CMK (cell line): ENCODE measurements around the gene PEAK1.
"Not testable (repeated sequence)": the region's sequence is repeated elsewhere in the genome, so short reads cannot be mapped to it uniquely, and the experiment has no call there.

Experiments
- DNase-seq: peaks from one replicate; pipeline ENCODE4 v3.0.0-alpha.2; 2010; ENCODE audit warnings: low read depth

PEAK1 gene

DNA sequence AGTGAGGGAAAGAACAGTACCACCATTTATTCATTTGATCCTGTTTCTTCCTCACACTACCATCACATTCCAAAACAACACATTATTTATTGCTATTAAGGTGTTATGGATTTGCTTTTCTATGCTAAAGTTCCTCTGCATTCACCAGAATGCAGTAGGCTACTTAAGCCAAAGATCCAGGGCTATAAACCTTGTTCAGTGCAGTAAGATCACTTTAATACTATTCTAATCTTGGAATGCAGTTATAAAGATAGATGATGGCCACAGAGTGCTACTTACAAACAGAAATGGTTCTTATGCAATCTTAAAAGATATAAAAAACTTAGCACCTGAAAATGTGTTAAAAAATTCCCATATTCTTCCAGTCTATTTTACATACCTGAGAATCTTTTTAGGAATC lies 241.5 kb downstream of the PEAK1 start:
- DNase-seq: no peak

DNA sequence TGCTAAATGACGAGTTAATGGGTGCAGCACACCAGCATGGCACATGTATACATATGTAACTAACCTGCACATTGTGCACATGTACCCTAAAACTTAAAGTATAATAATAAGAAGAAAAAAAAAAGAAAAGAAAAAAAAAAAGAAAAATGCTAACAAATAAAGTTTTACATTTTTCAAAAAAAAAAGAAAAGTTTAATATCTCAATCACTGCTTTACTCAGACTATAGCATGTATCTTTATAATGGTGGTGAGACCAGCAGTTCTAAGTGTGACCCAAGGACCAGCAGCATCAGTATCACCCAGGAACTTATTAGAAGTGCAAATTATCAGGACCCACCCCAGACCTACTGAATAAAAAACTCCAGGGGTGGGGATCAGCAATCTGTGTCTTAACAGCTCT lies 243.8 kb downstream of the PEAK1 start:
- not testable (repeated sequence) for DNase-seq

DNA sequence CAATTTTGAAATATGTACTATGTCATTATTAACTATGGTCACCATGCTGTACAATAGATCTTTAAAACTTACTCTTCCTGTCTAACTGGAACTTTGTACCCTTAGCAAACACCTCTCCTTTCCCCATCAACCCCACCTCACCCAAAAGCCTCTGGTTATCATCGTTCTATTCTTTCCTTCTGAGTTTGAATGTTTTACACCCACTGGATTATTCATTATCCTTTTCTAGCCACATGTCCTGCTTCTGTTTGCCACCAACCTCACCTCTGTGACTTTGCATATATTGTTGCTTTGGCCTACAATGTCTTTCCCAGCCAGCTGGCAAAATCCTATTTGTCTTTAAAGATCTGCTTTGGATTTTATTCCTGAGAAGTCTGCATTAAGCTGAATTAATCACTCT lies 246.4 kb downstream of the PEAK1 start:
- no peak for DNase-seq

DNA sequence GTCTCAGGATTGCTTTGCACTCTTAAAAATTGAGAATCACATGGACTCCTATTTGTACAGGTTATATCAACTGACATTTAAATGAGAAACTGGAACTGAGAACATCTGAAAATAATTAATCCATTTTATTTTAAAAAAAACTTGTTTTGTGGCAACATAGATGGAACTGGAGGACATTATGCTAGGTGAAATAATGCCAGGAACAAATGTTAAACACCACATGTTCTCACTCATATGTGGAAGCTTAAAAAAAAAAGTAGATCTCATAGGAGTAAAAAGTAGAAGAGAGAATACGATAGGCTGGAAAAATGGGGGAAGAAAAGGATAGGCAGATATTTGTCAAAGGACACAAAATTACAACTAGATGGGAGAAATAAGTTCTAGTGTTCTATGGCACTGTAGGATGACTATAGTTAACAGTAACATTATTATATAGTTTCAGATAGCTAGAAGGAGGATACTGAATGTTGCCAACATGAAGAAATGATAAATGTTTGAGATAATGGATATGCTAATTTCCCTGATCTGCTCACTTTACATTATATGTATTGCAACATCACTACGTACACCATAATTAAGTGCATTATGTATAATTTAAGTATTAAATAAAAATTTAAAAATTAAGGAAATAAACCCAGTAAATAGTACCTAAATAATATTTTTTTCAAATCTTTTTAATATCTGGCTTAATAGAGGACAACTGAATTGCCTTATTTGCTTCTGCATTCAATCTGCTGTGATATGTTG lies 248.5 kb downstream of the PEAK1 start:
- DNase-seq: no peak

DNA sequence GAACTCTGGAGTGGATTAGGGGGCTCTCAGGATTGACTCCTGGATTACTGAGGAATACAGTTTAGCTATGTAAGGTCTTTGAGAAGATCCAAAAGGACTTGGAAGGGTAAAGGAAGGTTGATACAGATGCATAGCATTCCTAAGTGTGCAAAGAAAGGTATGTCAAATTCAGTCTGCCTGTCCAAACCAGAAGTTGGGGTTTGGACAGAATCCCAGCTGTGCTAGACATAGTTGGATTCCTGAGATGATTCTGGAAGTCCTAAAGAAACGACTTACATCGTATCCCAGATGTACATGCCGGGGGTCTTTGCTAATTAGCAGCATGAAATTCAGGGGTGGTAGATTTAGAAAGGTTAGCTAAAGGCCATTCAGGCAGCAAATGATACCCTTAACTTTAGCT lies 251.3 kb downstream of the PEAK1 start:
- no peak for DNase-seq

DNA sequence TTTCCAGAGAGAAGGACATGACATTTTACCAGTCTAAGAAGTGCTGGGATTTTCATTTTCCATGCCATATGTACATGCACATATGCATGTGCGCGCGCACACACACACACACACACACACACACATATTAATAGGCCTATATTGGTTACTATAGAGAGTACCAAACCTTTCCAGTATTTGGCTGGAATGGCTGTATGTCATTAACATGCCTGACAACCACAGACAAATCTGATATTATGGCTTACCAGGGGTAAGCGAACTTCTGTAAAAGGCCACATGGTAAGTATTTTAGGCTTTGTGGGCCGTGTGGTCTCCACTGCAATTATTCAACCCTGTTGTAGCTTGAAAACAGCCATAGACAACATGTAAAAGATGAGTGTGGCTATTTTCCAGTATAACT lies 251.8 kb downstream of the PEAK1 start:
- no peak for DNase-seq

DNA sequence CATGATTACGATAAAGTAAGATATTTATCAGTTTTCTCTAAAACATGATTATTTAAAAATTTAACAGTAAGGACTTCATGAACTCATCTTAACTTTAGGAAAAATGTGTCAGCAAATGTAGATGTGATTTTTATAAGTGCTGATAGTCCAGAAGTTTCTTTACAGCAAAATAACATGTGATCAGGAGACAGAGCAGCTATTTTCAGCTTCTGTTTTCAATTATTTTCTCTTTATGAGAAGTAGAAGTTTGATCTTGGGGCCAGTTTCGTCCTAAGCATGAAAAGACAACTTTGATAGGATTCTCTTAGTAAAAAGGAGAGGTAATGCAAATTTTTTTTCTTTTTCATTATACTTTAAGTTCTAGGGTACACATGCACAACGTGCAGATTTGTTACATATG lies 252.5 kb downstream of the PEAK1 start:
- DNase-seq: no peak

DNA sequence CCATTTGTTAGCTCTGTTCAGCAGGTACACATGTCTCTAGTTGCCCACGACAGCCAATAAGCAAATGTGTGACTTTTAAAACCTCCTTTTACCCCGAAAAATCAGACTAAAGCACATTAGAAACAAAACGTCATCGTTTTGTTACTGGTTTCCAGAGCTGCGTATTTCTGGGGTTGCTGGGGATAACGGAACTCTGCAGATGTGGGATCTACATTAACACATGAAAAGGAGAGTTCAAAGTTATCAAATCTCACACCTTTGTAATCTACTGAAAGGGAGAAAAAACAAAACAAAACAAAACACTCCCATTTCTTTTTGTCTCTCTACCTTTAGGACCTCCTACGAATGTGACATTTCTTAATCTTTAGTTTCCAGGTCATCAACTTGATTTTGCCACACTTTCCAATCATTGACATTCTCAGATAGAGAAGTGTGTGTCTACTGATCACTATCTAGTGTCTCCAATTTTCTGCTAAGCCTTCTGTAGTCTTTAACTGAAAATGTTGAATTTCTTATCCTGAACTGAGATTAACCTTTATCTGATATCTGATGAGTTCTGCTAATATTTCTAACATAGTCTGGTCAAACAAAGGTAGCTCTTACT lies 256.0 kb downstream of the PEAK1 start:
- no peak for DNase-seq

DNA sequence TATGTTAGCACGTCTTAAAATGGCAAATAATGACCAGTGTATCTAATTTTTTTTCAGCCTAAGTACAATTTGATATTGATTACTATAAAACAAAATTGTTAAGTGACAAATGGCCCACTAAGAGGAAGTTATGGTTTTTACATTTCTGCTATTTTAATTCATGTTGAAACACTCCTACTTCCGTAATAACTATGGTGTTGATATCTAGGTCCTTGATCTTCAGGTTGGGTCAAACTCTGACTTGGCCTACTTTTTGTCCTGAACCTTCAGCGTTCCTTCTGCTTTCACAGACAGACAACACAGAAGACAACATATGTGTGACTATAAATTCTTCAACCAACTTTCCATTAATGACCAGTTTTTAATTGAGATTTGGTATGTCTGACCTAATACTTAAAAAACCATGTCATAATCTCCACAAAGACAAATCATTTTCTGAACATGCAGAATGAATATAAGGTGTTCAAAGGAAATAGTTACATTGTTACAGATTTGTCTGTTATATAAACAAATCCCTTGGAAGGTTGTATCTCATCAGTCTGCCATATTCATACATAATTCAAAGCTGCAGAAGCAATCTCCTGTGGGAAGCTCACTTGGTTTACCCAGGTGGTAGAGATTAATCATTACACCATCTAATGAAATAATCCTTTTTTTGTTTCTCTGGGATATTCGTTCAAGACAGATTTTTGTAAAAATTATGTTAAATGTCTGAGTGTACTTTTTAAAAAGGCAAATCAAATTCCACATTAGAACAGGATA lies 256.9 kb downstream of the PEAK1 start:
- DNase-seq: no peak

DNA sequence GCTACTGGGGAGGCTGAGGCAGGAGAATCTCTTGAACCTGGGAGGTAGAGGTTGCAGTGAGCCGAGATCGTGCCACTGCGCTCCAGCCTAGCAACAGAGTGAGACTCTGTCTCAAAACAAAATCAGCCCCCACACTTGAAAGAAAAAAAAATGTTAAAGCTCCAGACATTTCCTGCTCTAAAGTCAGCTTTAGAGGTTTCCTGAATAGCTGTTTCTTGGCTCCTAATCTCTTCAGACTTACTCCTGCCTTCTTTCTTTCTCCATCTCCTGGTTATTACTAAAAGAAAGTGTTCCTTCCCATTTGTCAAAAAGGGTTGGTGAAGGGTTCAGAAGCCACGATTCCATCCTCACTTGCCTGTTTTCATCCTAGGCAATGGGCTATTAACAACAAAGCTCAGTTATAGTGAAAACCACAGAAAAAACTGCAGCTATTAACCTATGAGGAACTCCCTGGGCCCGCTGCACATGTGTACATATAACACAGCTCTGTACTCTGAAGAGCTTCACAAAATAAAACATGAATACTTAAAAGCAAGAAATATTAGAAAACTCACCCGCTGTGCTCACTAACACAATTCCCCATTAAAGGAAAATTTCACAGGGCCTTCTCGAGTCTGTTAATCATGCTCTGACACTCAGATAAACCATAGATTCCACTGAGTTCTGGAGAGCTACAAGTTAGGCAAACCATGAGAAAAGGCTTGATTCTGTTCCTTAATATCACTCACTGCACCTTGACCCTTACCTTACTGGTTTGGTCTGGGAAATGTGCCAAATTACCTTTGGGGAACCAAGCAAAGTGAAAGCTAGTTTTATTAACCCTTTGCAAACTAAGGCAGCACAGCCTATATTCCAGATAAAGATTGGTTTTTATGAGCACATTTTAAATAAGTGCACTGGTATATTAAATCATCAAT lies 259.1 kb downstream of the PEAK1 start:
- no peak for DNase-seq

DNA sequence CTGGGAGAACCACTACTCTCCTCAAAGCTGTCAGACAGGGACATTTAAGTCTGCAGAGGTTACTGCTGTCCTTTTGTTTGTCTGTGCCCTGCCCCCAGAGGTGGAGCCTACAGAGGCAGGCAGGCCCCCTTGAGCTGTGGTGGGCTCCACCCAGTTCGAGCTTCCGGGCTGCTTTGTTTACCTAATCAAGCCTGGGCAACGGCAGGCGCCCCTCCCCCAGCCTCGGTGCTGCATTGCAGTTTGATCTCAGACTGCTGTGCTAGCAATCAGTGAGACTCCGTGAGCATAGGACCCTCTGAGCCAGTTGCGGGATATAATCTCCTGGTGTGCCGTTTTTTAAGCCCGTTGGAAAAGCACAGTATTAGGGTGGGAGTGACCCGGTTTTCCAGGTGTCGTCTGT lies 263.9 kb downstream of the PEAK1 start:
- DNase-seq: not testable (repeated sequence)

DNA sequence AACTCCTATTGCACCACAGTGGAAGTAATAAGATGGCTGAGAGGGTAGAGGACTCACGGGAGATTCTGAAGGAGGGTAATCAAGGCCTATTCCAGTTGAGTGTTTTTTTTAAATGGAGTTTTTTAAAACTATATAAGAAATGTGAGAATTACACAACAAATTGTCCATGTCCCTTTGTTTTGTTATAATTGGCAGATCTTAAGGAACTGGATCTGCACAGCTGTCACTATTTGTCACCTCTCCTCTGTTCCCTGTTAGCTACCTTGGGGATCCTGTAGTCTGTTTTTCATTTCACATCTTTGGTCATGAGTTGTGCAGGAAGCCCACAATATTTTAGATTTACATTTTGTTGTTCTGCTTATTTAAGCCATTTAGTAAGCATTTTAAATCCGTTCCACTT lies 271.7 kb downstream of the PEAK1 start:
- no peak for DNase-seq

DNA sequence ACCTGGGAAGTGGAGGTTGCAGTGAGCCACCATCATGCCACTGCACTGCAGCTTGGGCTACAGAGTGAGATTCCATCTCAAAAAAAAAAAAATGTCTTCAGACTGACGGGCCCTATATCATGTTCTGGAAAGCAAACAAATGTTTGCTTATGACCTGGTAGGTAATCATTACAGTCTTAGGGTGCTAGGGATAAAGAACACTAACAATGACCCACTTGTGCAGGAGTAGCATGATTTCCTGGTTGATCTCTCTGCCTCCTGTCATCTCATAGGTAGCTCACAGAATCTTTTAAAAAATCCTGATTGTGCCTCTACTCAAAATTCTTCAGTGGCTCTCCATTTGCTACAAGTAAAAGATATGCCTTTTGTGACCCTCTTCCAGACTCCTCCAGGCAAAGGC lies 274.5 kb downstream of the PEAK1 start:
- DNase-seq: no peak

DNA sequence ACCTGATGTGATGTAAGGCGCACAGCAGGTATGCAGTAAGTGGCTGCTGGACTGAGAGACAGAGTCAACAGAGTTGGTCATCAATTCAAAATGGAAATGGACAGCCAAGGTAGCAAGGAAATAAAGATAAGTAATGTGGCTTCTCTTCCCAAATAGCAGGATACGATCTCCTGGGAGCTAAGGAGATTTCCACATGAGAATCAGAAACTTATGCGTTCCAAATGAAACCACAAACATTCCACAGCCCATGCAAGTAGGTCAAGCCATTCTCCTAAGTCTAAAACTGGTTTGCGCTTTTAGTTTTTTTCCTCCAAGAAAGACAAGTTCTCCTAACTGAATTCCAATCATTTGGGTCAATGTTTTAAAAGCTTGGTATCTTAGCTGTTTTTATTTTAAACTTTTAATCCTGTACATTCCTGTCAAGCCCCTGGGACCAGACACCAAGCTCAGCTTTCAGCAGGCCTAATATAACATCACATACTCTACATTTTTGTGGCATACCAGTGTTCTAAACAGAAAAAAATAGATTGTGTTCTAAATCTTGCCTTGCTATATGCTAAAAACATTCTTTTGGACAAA lies 275.3 kb downstream of the PEAK1 start:
- no peak for DNase-seq

DNA sequence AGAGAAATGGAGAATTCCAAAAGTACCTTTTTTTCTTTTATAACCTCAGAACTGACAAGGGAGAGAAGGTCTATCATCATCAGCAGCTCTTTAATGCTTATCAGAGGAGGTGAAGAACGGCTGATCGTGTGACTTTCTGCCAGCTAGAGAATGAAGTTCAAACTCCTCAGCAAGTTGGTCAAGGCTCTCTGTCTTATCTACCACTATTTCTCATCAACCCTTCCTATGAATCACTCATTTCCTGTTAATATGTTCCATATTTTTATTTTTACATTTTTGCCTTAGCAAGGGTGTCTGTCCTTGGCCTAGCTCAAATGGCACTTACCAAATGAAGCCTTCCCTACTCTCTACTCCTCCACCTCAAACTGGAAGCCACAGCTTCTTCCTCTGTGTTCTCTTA lies 275.9 kb downstream of the PEAK1 start:
- no peak for DNase-seq

DNA sequence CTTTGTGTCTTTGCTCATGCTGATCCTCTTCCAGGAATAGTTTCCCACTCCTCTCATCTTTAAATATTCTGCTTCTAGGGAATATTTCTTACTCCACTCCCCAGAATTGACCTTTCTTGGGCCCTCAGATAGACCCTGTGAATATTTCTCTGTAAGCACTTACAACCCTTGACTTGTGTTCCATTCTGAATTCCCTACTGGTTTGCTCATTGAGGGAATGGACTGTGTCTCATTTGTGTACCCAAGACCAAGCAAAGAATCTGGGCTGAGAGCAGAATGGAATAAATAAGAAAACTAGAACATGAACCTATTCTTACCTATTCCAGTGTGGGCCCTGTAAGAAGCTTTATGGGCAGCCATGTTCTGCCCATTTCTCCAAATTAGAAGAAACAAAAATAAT lies 276.3 kb downstream of the PEAK1 start:
- no peak for DNase-seq

DNA sequence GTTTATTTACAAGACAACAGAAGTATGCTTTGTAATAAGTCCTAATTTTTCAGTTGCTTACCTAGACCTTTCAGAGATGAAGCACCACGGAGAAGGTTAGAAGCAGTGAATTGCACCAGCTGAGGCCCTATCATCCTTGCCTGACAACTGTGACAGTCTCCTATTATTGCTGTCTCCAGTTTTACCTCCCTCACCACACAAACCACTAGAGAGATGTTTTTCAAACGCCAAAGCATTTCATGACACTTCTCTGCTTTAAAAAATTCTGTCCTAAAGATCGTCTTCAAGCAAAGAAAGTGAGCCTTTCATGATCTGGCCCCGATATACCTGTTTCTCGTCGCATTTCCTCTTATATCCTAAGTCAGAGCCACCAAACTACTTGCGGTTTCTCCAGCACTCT lies 276.7 kb downstream of the PEAK1 start:
- DNase-seq: no peak

DNA sequence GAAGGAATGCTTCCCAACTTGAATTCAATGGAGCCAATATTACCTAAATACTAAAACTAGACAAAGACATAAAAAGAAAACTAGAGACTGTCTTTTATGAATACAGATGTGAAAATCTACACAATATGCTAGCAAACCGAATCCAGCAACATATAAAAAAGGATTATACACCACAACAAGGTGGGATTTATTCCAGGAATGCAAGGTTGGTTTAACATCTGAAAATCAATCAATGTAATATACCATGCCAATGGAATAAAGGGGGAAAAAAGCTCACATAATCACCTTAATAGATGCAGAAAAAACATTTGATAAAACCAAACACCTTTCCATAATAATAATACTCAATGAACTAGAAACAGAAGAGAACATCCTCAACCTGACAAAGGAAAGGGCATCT lies 279.7 kb downstream of the PEAK1 start:
- DNase-seq: no peak

DNA sequence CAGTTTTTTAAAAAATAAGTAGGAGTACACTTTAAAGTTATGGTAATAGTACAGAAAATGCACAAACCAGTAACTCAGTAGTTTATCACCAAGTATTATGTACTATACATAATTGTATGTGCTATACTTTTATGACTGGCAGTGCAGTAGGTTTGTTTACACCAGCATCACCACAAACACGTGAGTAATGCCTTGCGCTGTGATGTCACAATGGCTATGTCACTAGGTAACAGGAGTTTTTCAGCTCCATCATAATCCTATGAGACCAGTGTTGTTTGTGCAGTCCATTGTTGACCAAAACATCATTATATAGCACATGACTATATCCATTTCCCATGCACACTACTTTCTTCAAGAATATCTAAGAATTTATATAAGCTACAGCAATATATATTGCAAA lies 280.6 kb downstream of the PEAK1 start:
- DNase-seq: no peak

DNA sequence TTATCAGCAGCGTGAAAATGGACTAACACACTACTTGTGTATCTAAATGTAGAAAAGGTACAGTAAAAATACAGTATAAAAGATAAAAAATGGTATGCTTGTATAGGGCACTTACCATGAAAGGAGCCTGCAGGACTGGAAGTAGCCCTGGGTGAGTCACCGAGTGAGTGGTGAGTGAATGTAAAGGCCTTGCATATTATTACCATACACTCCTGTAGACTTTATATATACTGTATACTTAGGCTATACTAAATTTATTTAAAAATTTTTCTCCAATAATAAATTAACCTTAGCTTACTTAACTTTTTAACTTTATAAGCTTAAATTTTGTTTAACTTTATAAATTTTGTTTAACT lies 281.8 kb downstream of the PEAK1 start:
- DNase-seq: no peak

DNA sequence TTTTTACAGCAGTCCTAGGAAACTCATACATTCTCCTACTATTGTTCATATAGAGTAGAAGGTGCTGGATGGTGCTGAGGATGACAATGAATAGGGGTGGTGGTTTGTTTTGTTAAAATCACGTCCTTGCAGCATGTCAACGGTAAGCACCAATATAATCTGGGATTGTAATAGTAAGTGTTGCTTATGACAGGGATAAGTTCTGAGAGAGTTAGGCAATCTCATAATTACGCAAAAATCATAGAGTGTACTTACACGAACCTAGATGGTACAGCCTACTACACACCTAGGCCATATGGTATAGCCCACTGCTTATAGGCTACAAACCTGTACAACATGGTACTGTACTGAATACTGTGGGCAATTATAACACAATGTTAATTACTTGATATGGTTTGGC lies 284.7 kb downstream of the PEAK1 start:
- DNase-seq: no peak

DNA sequence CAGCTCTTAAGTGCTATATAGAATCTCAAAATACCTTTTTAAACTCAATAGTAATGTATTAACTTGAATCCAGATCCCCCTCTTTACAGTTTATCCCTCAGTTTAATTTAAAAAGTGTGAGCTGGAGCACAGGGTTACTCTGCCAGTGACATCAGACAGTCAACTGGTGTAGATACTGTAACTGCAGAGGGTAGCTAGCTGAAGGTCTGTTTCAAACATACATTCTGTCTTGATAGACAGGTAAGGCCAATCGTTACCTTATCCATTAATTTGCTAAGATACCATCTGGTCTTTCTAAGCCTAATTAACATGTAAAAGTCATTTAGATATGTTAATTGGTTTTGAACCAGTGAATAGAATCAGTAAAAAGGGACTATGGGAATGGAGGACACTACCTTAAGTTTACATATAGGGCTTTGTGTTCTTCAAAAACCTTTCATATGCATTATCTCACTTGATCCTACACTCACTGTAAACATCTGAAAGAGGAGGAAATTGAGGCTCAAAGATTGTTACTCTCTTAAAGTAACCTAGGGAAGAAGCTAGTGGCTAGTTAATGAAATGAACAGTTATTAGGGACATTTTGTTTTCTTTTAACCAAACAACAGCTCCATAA lies 289.5 kb downstream of the PEAK1 start:
- DNase-seq: no peak
